HFFc6 (cell line): Measurements from ENCODE around the gene IFITM10. TPM values are rescaled to one million over a fixed set of nuclear protein-coding genes. Genes with fewer than 3 reads are reported as not detected.

ENCODE experiments used
- DNase-seq: peaks from one replicate; pipeline ENCODE4 v3.0.0-alpha.2; 2018
- H3K27ac Mint-ChIP-seq: 2 replicates; pipeline ENCODE4 v1.8.0; 2020; ENCODE audit warnings: mild to moderate bottlenecking, mixed read lengths
- H3K27me3 Mint-ChIP-seq: 2 replicates; pipeline ENCODE4 v1.8.0; 2021; ENCODE audit warnings: mild to moderate bottlenecking, moderate library complexity, mixed read lengths; ENCODE audit not compliant: insufficient read depth
- H3K36me3 Mint-ChIP-seq: 2 replicates; pipeline ENCODE4 v1.8.0; 2021; ENCODE audit warnings: low read depth, mixed read lengths
- H3K4me1 Mint-ChIP-seq: 2 replicates; pipeline ENCODE4 v1.8.0; 2020; ENCODE audit warnings: low read depth, mixed read lengths
- H3K4me3 Mint-ChIP-seq: 2 replicates; pipeline ENCODE4 v1.8.0; 2020; ENCODE audit warnings: mild to moderate bottlenecking, moderate library complexity, mixed read lengths
- H3K9me3 Mint-ChIP-seq: 2 replicates; pipeline ENCODE4 v1.8.0; 2020; ENCODE audit warnings: mild to moderate bottlenecking, mixed read lengths
- total RNA-seq, 6 experiments: library from RNA; stranded (reverse); fragmentation: NEBNext Ultra II Directional; extraction: Animal tissue kit (Norgen Biotek cat#: 25700); gene quantifications; 2 replicates in 1 of 6; 3 replicates in 5 of 6; pipeline ENCODE4 v1.2.3, GENCODE V29; 2021
- TF ChIP-seq, protein P1 (sequence below): fragments of 200-600 bp; sonication (generic); IDR thresholded peaks from 2 replicates; pipeline ENCODE4 v1.5.0; 2021; ENCODE audit warnings: antibody characterized with exemption, mild to moderate bottlenecking

Gene IFITM10
- total RNA-seq, 6 experiments from 2014 or later = 0.21 to 0.71 (median 0.45) TPM

DNA sequence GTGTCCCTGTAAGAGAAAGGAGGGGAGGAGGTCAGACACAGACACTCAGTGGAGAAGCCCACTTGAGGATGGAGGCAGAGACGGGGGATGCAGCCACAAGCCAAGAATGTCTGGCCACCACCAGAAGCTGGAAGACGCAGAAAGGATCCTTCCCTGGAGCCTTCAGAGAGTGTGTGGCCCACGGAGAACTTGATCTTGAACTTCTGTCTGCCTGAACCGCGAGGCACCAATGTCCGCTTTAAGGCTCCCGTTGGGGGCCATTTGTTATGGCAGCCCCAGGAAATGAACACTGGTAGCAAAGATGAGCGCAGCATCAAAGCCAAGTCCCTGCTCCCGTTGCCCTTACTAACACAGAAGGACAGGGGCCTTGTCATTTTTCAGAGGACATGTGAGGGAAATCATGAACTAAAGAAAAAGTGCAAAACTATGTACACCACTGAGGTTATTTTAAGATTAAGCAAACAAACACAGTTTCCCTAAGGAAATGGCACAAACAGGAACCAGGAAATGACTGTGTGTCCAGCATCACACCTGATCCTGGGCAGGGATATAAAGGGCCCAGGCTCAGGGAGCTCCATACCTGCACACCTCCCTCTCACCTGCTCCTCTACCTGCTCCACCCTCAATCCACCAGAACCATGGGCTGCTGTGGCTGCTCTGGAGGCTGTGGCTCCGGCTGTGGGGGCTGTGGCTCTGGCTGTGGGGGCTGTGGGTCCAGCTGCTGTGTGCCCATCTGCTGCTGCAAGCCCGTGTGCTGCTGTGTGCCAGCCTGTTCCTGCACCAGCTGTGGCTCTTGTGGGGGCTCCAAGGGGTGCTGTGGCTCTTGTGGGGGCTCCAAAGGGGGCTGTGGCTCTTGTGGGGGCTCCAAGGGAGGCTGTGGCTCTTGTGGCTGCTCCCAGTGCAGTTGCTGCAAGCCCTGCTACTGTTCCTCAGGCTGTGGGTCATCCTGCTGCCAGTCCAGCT, 53.5 kb downstream of the IFITM10 start, which contains the start of gene KRTAP5-6:
Gene KRTAP5-6 (plus strand): TSS at position 588 of the 963 bp plus-strand sequence. CDS start 51 bp downstream, at position 639.
- peaks cover 7% of the 10 kb centered on the region; the same call in 1 of the 2 replicates for H3K36me3 Mint-ChIP-seq
- TF ChIP-seq, protein P1, sequence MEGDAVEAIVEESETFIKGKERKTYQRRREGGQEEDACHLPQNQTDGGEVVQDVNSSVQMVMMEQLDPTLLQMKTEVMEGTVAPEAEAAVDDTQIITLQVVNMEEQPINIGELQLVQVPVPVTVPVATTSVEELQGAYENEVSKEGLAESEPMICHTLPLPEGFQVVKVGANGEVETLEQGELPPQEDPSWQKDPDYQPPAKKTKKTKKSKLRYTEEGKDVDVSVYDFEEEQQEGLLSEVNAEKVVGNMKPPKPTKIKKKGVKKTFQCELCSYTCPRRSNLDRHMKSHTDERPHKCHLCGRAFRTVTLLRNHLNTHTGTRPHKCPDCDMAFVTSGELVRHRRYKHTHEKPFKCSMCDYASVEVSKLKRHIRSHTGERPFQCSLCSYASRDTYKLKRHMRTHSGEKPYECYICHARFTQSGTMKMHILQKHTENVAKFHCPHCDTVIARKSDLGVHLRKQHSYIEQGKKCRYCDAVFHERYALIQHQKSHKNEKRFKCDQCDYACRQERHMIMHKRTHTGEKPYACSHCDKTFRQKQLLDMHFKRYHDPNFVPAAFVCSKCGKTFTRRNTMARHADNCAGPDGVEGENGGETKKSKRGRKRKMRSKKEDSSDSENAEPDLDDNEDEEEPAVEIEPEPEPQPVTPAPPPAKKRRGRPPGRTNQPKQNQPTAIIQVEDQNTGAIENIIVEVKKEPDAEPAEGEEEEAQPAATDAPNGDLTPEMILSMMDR = no peak
- no peak for DNase-seq
- peaks cover 10% of the 10 kb centered on the region; the same call in 1 of the 2 replicates for H3K4me1 Mint-ChIP-seq
- H3K27ac Mint-ChIP-seq = no peak within 1 kb of the TSS
- H3K27me3 Mint-ChIP-seq = peaks cover 41% of the 10 kb centered on the region
- no peak within 1 kb of the TSS for H3K4me3 Mint-ChIP-seq
- peaks cover 10% of the 10 kb centered on the region; the same call in 1 of the 2 replicates for H3K9me3 Mint-ChIP-seq

DNA sequence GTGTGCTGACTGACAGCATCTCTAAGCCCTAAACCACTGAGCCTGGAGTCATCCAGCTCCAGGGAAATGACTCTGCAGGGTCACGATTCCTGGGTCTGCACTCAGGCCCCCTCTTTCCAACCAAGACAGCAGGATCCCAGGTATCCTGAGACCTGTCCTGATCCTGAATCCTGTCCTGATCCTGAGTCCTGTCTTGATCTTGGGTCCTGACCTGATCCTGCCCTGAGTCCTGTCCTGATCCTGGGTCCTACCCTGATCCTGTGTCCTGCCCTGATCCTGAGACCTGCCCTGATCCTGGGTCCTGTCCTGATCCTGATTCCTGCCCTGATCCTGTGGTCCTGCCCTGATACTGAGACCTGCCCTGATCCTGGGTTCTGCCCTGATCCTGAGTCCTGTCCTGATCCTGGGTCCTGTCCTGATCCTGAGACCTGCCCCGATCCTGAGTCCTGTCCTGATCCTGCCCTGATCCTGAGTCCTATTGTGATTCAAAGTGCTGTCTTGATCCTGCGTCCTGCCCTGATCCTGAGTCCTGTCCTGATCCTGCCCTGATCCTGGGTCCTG, 54.8 kb downstream of the IFITM10 start:
- H3K4me1 Mint-ChIP-seq = peaks cover 10% of the 10 kb centered on the region; the same call in 1 of the 2 replicates
- DNase-seq = no peak
- H3K27ac Mint-ChIP-seq = no peak overlapping the region
- peaks cover 44% of the 10 kb centered on the region for H3K27me3 Mint-ChIP-seq
- H3K4me3 Mint-ChIP-seq = no peak overlapping the region
- TF ChIP-seq, protein P1 = no peak
- H3K9me3 Mint-ChIP-seq = peaks cover 6% of the 10 kb centered on the region; the same call in 1 of the 2 replicates
- H3K36me3 Mint-ChIP-seq = no peaks in the 10 kb centered on the region; the same call in 1 of the 2 replicates

- TF ChIP-seq, protein P1 = no peak
- peaks cover 6% of the 10 kb centered on the region; the same call in 1 of the 2 replicates for H3K9me3 Mint-ChIP-seq
- no peak overlapping the region for H3K4me3 Mint-ChIP-seq
- peaks cover 10% of the 10 kb centered on the region; the same call in 1 of the 2 replicates for H3K4me1 Mint-ChIP-seq
- H3K27ac Mint-ChIP-seq = no peak overlapping the region
- DNase-seq = no peak
- no peaks in the 10 kb centered on the region for H3K36me3 Mint-ChIP-seq
- H3K27me3 Mint-ChIP-seq = peaks cover 49% of the 10 kb centered on the region
Measured at GRCh38 chr11:1694846-1695547, 55.4 kb downstream of the IFITM10 start.

DNA sequence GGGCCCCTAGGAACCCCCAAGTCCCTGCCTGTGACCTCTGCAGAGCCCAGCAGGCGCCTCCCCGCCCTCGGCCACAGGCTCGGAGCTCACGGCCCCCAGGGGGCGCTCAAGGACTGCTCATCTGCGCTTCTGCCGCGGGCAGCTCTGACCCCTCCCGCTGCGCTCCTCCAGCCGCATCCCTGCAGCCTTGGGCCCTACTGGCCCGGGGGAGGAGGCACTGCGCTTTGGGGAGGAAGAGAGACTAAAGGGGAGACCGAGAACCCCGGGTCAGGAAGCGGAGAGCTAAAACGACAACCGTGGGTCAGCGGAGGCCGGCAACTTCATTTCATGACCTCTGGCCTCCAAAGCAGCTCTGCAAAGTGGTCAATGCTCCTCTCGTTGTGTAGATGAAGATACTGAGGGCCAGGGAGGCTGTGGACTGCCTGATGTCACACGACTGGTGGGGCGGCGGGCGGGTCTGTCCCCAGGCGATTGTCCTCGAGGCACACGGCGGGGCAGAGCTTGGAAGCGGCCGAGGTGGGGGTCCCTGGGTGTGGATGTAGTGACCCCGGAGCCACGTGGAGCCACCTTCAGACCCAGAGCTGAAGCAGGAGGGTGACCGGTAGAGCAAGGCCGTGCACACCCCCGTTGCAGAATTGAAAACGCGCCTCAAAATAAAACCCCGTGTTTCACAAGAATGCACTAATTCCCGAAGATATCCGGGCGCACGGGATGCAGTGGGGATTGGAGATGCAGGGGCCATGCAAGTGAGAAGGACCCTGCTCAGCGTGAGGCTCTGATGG, 56.1 kb downstream of the IFITM10 start:
- peaks cover 6% of the 10 kb centered on the region; the same call in 1 of the 2 replicates for H3K9me3 Mint-ChIP-seq
- H3K4me3 Mint-ChIP-seq = no peak overlapping the region
- TF ChIP-seq, protein P1 = peak; percentile 93
- H3K27ac Mint-ChIP-seq = no peak overlapping the region
- DNase-seq = peak; percentile 52
- H3K27me3 Mint-ChIP-seq = peaks cover 49% of the 10 kb centered on the region
- peaks cover 10% of the 10 kb centered on the region; the same call in 1 of the 2 replicates for H3K4me1 Mint-ChIP-seq
- no peaks in the 10 kb centered on the region for H3K36me3 Mint-ChIP-seq
